ENCODE measurements around the gene MAOA. TPM values are rescaled to one million over a fixed set of nuclear protein-coding genes. Genes with fewer than 3 reads are reported as not detected.

MAOA gene
- total and polyA plus RNA-seq, 2 donors (not counting 3 experiments of a cell fraction or from before 2014, with no cell fraction given) = 12.6 to 23.5 TPM

DNA sequence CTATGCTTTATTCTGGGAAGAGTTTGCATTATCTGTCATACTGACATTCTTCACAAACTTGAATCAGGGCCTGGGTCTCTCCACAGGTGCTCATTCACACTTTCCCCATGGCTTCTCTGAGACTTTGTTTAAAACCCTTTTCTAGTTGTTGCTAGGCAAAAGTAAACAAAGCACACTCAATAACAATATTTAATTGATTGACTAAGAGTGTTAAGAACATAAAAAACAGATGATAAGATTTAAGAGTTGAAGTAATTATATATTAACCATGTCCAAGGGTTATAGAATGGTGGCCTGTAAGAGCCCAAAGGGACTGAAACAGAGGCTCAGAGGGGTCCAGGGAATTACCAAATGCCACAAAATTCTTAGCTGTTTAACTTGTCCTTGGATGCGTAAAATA is 7.1 kb downstream of the MAOA start:
- no peak overlapping the region for H2AFZ ChIP-seq (ENCODE audit: low read depth, low read length)
- FAIRE-seq = no peak
- CTCF ChIA-PET = no interaction called here
- no peaks in the 10 kb centered on the region for H3K4me1 ChIP-seq (ENCODE audit: control insufficient read depth, extremely low read depth, insufficient read depth, low read length)
- DNase-seq (ENCODE audit: low read depth, low spot score) = no peak
- H3K27me3 ChIP-seq (ENCODE audit: control insufficient read depth in 2 of 2, insufficient read depth in 2 of 2, low read length in 2 of 2) = no peaks in the 10 kb centered on the region
- POLR2A ChIA-PET = no interaction called here
- no peaks in the 10 kb centered on the region for H3K9me3 ChIP-seq (replicated peaks; ENCODE audit: control insufficient read depth, insufficient read depth, low read length)
- dilution Hi-C loops (cut with MboI; ENCODE audit: extremely low pct_ligation_motif_present, low sequenced_read_pairs) (no loop called here), intact Hi-C loops (cut with micrococcal nuclease) (no loop called here)
- no peak for TF ChIP-seq JUN (IDR thresholded peaks at IDR 0.05; ENCODE audit: borderline replicate concordance, insufficient read depth, insufficient read length, low read depth)
- no peak for TF ChIP-seq POLR2A (IDR thresholded peaks at IDR 0.05; ENCODE audit: low read depth, low read length)
- no peak for TF ChIP-seq POLR2AphosphoS5 (IDR thresholded peaks at IDR 0.05; ENCODE audit: insufficient read depth, low read depth, low read length)
- TF ChIP-seq, protein P1, sequence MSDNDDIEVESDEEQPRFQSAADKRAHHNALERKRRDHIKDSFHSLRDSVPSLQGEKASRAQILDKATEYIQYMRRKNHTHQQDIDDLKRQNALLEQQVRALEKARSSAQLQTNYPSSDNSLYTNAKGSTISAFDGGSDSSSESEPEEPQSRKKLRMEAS (IDR thresholded peaks at IDR 0.05; ENCODE audit: insufficient read depth, insufficient read length) = no peak
- TF ChIP-seq CTCF (IDR thresholded peaks at IDR 0.05; ENCODE audit: extremely low read depth in 1 of 2, insufficient read depth in 1 of 2, low read depth in 1 of 2, low read length in 2 of 2) = no peak
- no peak for TF ChIP-seq EZH2 (IDR thresholded peaks at IDR 0.05; ENCODE audit: borderline replicate concordance, low read depth, low read length, severe bottlenecking)
- no peaks in the 10 kb centered on the region for H3K79me2 ChIP-seq (ENCODE audit: control insufficient read depth, insufficient read depth, low read length)
- no peak overlapping the region for H3K27ac ChIP-seq (ENCODE audit: insufficient read depth, low read depth, low read length)
- no peak overlapping the region for H3K4me3 ChIP-seq (replicated peaks in 1 of 3; ENCODE audit: insufficient read depth in 1 of 3, low read depth in 1 of 3, low read length in 3 of 3)
- H3K9ac ChIP-seq (replicated peaks; ENCODE audit: extremely low read depth, insufficient read depth, low read length) = no peak overlapping the region
- H3K9me1 ChIP-seq (replicated peaks; ENCODE audit: control insufficient read depth, extremely low read depth, insufficient read depth, low read length) = no peaks in the 10 kb centered on the region
- no TSS peak for BruUV-seq (replicated peaks)
- no peak overlapping the region for H3K4me2 ChIP-seq (ENCODE audit: insufficient read depth, low read length)
- H3K36me3 ChIP-seq (ENCODE audit: control insufficient read depth in 2 of 2, extremely low read depth in 1 of 2, insufficient read depth in 2 of 2, low read length in 2 of 2) = no peaks in the 10 kb centered on the region
- no peaks in the 10 kb centered on the region for H4K20me1 ChIP-seq (replicated peaks; ENCODE audit: control insufficient read depth, extremely low read depth, insufficient read depth, low read length)

GRCh38 chrX:43664258-43664657 is 8.2 kb downstream of the MAOA start:
- Histone ChIP-seq H3K9me1 (replicated peaks; ENCODE audit: control insufficient read depth, extremely low read depth, insufficient read depth, low read length) (no peaks in the 10 kb centered on the region), H3K9ac (replicated peaks; ENCODE audit: extremely low read depth, insufficient read depth, low read length) (no peak overlapping the region), H3K4me2 (ENCODE audit: insufficient read depth, low read length) (no peak overlapping the region), H3K9me3 (replicated peaks; ENCODE audit: control insufficient read depth, insufficient read depth, low read length) (no peaks in the 10 kb centered on the region), H3K4me3 (replicated peaks in 1 of 3; ENCODE audit: insufficient read depth in 1 of 3, low read depth in 1 of 3, low read length in 3 of 3) (no peak overlapping the region), H3K4me1 (ENCODE audit: control insufficient read depth, extremely low read depth, insufficient read depth, low read length) (no peaks in the 10 kb centered on the region), H2AFZ (ENCODE audit: low read depth, low read length) (no peak overlapping the region), H3K27ac (ENCODE audit: insufficient read depth, low read depth, low read length) (no peak overlapping the region), H3K79me2 (ENCODE audit: control insufficient read depth, insufficient read depth, low read length) (no peaks in the 10 kb centered on the region), H3K36me3 (ENCODE audit: control insufficient read depth in 2 of 2, extremely low read depth in 1 of 2, insufficient read depth in 2 of 2, low read length in 2 of 2) (no peaks in the 10 kb centered on the region), H4K20me1 (replicated peaks; ENCODE audit: control insufficient read depth, extremely low read depth, insufficient read depth, low read length) (no peaks in the 10 kb centered on the region), H3K27me3 (ENCODE audit: control insufficient read depth in 2 of 2, insufficient read depth in 2 of 2, low read length in 2 of 2) (no peaks in the 10 kb centered on the region)
- DNase-seq (ENCODE audit: low read depth, low spot score) = no peak
- ChIA-PET POLR2A (no interaction called here), CTCF (no interaction called here)
- no TSS peak for BruUV-seq (replicated peaks)
- FAIRE-seq = no peak
- TF ChIP-seq CTCF (IDR thresholded peaks at IDR 0.05; ENCODE audit: extremely low read depth in 1 of 2, insufficient read depth in 1 of 2, low read depth in 1 of 2, low read length in 2 of 2) (no peak), POLR2AphosphoS5 (IDR thresholded peaks at IDR 0.05; ENCODE audit: insufficient read depth, low read depth, low read length) (no peak), POLR2A (IDR thresholded peaks at IDR 0.05; ENCODE audit: low read depth, low read length) (no peak), MYC (IDR thresholded peaks at IDR 0.05; ENCODE audit: low read depth, low read length) (no peak), FOS (IDR thresholded peaks at IDR 0.05; ENCODE audit: borderline replicate concordance, insufficient read depth, low read length) (no peak), GATA2 (IDR thresholded peaks at IDR 0.05; ENCODE audit: insufficient read depth, insufficient read length, low read depth, low read length) (no peak), JUN (IDR thresholded peaks at IDR 0.05; ENCODE audit: borderline replicate concordance, insufficient read depth, insufficient read length, low read depth) (no peak), EZH2 (IDR thresholded peaks at IDR 0.05; ENCODE audit: borderline replicate concordance, low read depth, low read length, severe bottlenecking) (no peak)
- TF ChIP-seq, protein P1 (IDR thresholded peaks at IDR 0.05; ENCODE audit: insufficient read depth, insufficient read length) = no peak
- dilution Hi-C loops (cut with MboI; ENCODE audit: extremely low pct_ligation_motif_present, low sequenced_read_pairs) (no loop called here), intact Hi-C loops (cut with micrococcal nuclease) (no loop called here)
